WTC11 (cell line): ENCODE measurements around the gene TSR3. TPM values are rescaled to one million over a fixed set of nuclear protein-coding genes. Genes with fewer than 3 reads are reported as not detected.

Experiments used
- ATAC-seq: fragments of 200-7000 bp; cut with Tn5 transposase; 2 replicates; pipeline ENCODE4 v1.10.0; 2021; ENCODE audit warnings: mild to moderate bottlenecking, moderate library complexity
- CTCF ChIA-PET: fragments of 300-600 bp; sonication (Branson Sonifier 250); formaldehyde crosslinking; loops from one replicate; lab custom pipeline; 2021; ENCODE audit warnings: antibody characterized with exemption; lab: Charles Lee
- POLR2A ChIA-PET: fragments of 350-600 bp; sonication (Branson Sonifier 250); formaldehyde crosslinking; loops from one replicate; lab custom pipeline; 2021; ENCODE audit warnings: antibody characterized with exemption; lab: Charles Lee
- DNase-seq: peaks from one replicate; pipeline ENCODE4 v3.0.0; 2021; ENCODE audit warnings: low spot score
- H3K27ac Mint-ChIP-seq: 2 replicates; pipeline ENCODE4 v1.8.0; 2021; ENCODE audit warnings: mixed read lengths
- H3K27me3 Mint-ChIP-seq: 2 replicates; pipeline ENCODE4 v1.8.0; 2021; ENCODE audit warnings: low read depth, mild to moderate bottlenecking, moderate library complexity, mixed read lengths
- H3K36me3 Mint-ChIP-seq: 2 replicates; pipeline ENCODE4 v1.8.0; 2021; ENCODE audit warnings: mixed read lengths
- H3K4me1 Mint-ChIP-seq: 2 replicates; pipeline ENCODE4 v1.8.0; 2022; ENCODE audit warnings: mixed read lengths
- H3K4me3 Mint-ChIP-seq: 2 replicates; pipeline ENCODE4 v1.8.0; 2021; ENCODE audit warnings: mild to moderate bottlenecking, moderate library complexity, mixed read lengths
- H3K9me3 Mint-ChIP-seq: 2 replicates; pipeline ENCODE4 v1.8.0; 2021; ENCODE audit warnings: mixed read lengths
- AR ChIP-seq: fragments of 250-450 bp; sonication (Bioruptor Pico); IDR thresholded peaks from 2 replicates; pipeline ENCODE4 v1.9.0; 2021; ENCODE audit warnings: mild to moderate bottlenecking
- ATF2 ChIP-seq: sonication (generic); formaldehyde crosslinking; IDR thresholded peaks from 2 replicates; pipeline ENCODE4 v1.8.1; 2022; ENCODE audit warnings: low read depth, missing genetic modification reagents, borderline replicate concordance
- EMX1 ChIP-seq: fragments of 250-450 bp; sonication (Bioruptor Pico); IDR thresholded peaks from 2 replicates; pipeline ENCODE4 v1.8.0; 2021; ENCODE audit warnings: mild to moderate bottlenecking
- FOXK1 ChIP-seq: sonication (generic); formaldehyde crosslinking; IDR thresholded peaks from 2 replicates; pipeline ENCODE4 v1.8.0; 2022; ENCODE audit warnings: mild to moderate bottlenecking, moderate library complexity, missing genetic modification reagents
- FOXP1 ChIP-seq: sonication (generic); formaldehyde crosslinking; IDR thresholded peaks from 2 replicates; pipeline ENCODE4 v1.8.0; 2022; ENCODE audit warnings: missing genetic modification reagents, mild to moderate bottlenecking, moderate library complexity, borderline replicate concordance
- HMGXB4 ChIP-seq: sonication (generic); formaldehyde crosslinking; IDR thresholded peaks from 2 replicates; pipeline ENCODE4 v1.8.1; 2023; ENCODE audit warnings: mild to moderate bottlenecking, moderate library complexity, missing genetic modification reagents
- NR1H2 ChIP-seq: sonication (generic); formaldehyde crosslinking; IDR thresholded peaks from 2 replicates; pipeline ENCODE4 v1.9.0; 2021; ENCODE audit warnings: mild to moderate bottlenecking, moderate library complexity, missing genetic modification reagents
- OVOL2 ChIP-seq: fragments of 250-450 bp; sonication (Bioruptor Pico); IDR thresholded peaks from 2 replicates; pipeline ENCODE4 v1.9.0; 2021; ENCODE audit warnings: mild to moderate bottlenecking, borderline replicate concordance
- PRDM15 ChIP-seq: sonication (generic); formaldehyde crosslinking; IDR thresholded peaks from 2 replicates; pipeline ENCODE4 v1.8.0; 2022; ENCODE audit warnings: missing genetic modification reagents
- RORB ChIP-seq: fragments of 250-450 bp; sonication (Bioruptor Pico); IDR thresholded peaks from 2 replicates; pipeline ENCODE4 v1.9.0; 2021; ENCODE audit warnings: mild to moderate bottlenecking
- TEAD1 ChIP-seq: sonication (generic); formaldehyde crosslinking; IDR thresholded peaks from 2 replicates; pipeline ENCODE4 v1.8.0; 2022; ENCODE audit warnings: mild to moderate bottlenecking, missing genetic modification reagents
- ZBTB21 ChIP-seq: sonication (generic); formaldehyde crosslinking; IDR thresholded peaks from 2 replicates; pipeline ENCODE4 v1.8.1; 2023; ENCODE audit warnings: mild to moderate bottlenecking, missing genetic modification reagents, borderline replicate concordance
- ZNF219 ChIP-seq: sonication (generic); formaldehyde crosslinking; IDR thresholded peaks from 2 replicates; pipeline ENCODE4 v1.8.0; 2023; ENCODE audit warnings: missing genetic modification reagents, mild to moderate bottlenecking, borderline replicate concordance
- ZNF317 ChIP-seq: sonication (generic); formaldehyde crosslinking; IDR thresholded peaks from 2 replicates; pipeline ENCODE4 v1.8.1; 2023; ENCODE audit warnings: low read depth, mild to moderate bottlenecking, moderate library complexity, missing genetic modification reagents, borderline replicate concordance
- ZNF396 ChIP-seq: fragments of 250-450 bp; sonication (Bioruptor Pico); IDR thresholded peaks from 2 replicates; pipeline ENCODE4 v1.8.0; 2021; ENCODE audit warnings: mild to moderate bottlenecking, moderate library complexity, borderline replicate concordance
- ZNF416 ChIP-seq: fragments of 250-450 bp; sonication (Bioruptor Pico); IDR thresholded peaks from 2 replicates; pipeline ENCODE4 v1.9.0; 2021; ENCODE audit warnings: mild to moderate bottlenecking, inconsistent platforms
- ZSCAN18 ChIP-seq: fragments of 250-450 bp; sonication (Bioruptor Pico); IDR thresholded peaks from 2 replicates; pipeline ENCODE4 v2.1.2; 2022; ENCODE audit warnings: mild to moderate bottlenecking, moderate library complexity
- total RNA-seq: library from RNA; stranded (reverse); gene quantifications from 3 replicates; pipeline ENCODE4 v1.2.3, GENCODE V29; 2021

Gene TSR3
- total RNA-seq, 1 experiment from 2014 or later: 66.3 TPM

GRCh38 chr16:1351215-1351581, 480 bp downstream of the TSR3 start (continued):
- no peak for TF ChIP-seq AR (CRISPR knock-in tag)
- TF ChIP-seq EMX1: no peak

GRCh38 chr16:1350691-1351090, 987 bp downstream of the TSR3 start:
- peak overlapping the region; percentile 76 for H3K4me3 Mint-ChIP-seq
- H3K36me3 Mint-ChIP-seq: no peaks in the 10 kb centered on the region; the same call in 1 of the 2 replicates
- H3K27me3 Mint-ChIP-seq: no peaks in the 10 kb centered on the region
- H3K9me3 Mint-ChIP-seq: no peaks in the 10 kb centered on the region
- TF ChIP-seq ZBTB21 (CRISPR knock-in tag) (no peak), ZNF219 (CRISPR knock-in tag) (no peak), FOXK1 (CRISPR knock-in tag) (no peak), PRDM15 (CRISPR knock-in tag) (0 out of 2 replicates have a peak, but pooled peaks have one; percentile 4)
- H3K4me1 Mint-ChIP-seq: peaks cover 9% of the 10 kb centered on the region
- ChIA-PET POLR2A (no interaction called here), CTCF (interaction anchor here (1.6 kb wide), 1 partner anchor 9 kb away, joined by 3 read pairs; no protein-coding TSS in a partner anchor)
- H3K27ac Mint-ChIP-seq: no peak overlapping the region
- ATAC-seq (no peak), DNase-seq (no peak)

GRCh38 chr16:1349951-1350350, 1.7 kb downstream of the TSR3 start:
- Mint-ChIP-seq H3K9me3 (no peaks in the 10 kb centered on the region), H3K27me3 (no peaks in the 10 kb centered on the region), H3K36me3 (no peaks in the 10 kb centered on the region; the same call in 1 of the 2 replicates), H3K4me1 (peaks cover 9% of the 10 kb centered on the region), H3K27ac (no peak overlapping the region), H3K4me3 (peak overlapping the region; percentile 76)
- ChIA-PET POLR2A (no interaction called here), CTCF (interaction anchor here (0.5 to 1.6 kb wide), 2 partner anchors 8 to 21 kb away, joined by 3 to 7 read pairs; no protein-coding TSS in a partner anchor)
- no peak for TF ChIP-seq TEAD1 (CRISPR knock-in tag)
- no peak for TF ChIP-seq ZNF396 (CRISPR knock-in tag)
- TF ChIP-seq PRDM15 (CRISPR knock-in tag): no peak
- no peak for TF ChIP-seq ATF2 (CRISPR knock-in tag)
- TF ChIP-seq HMGXB4 (CRISPR knock-in tag): no peak
- TF ChIP-seq ZNF317 (CRISPR knock-in tag): no peak
- no peak for TF ChIP-seq ZNF416 (CRISPR knock-in tag)
- no peak for TF ChIP-seq OVOL2 (CRISPR knock-in tag)
- TF ChIP-seq ZSCAN18 (CRISPR knock-in tag): no peak
- TF ChIP-seq NR1H2 (CRISPR knock-in tag): no peak
- no peak for TF ChIP-seq FOXP1 (CRISPR knock-in tag)
- TF ChIP-seq RORB (CRISPR knock-in tag): no peak
- no peak for ATAC-seq
- no peak for DNase-seq
